Activated T-cell treated with anti-CD3 and anti-CD28 coated beads for 4 hours (primary cell): ENCODE data around the gene TSHZ1.

ENCODE experiments used
- DNase-seq: peaks from one replicate; pipeline ENCODE4 v3.0.0-alpha.2; 2020

Gene TSHZ1

GRCh38 chr18:75210274-75211001 lies at the start of gene TSHZ1:
TSS of gene TSHZ1 (plus strand) at chr18:75210797. CDS start at chr18:75211877, 1,080 bp downstream.
- peak; percentile 51 for DNase-seq

- peak; percentile 1 for DNase-seq
Measured at GRCh38 chr18:75161256-75162028, 49.2 kb upstream of the TSHZ1 start.

- DNase-seq: no peak
Measured at GRCh38 chr18:75162467-75162866, 48.1 kb upstream of the TSHZ1 start.

- DNase-seq: no peak
Measured at GRCh38 chr18:75162978-75163377, 47.6 kb upstream of the TSHZ1 start.

GRCh38 chr18:75163736-75164135 lies 46.9 kb upstream of the TSHZ1 start:
- no peak for DNase-seq

GRCh38 chr18:75164479-75164878 lies 46.1 kb upstream of the TSHZ1 start:
- no peak for DNase-seq

- no peak for DNase-seq
Measured at GRCh38 chr18:75165926-75166325, 44.7 kb upstream of the TSHZ1 start.

GRCh38 chr18:75167137-75167536 lies 43.5 kb upstream of the TSHZ1 start:
- DNase-seq: no peak

GRCh38 chr18:75167759-75168618 lies 42.6 kb upstream of the TSHZ1 start:
- no peak for DNase-seq

- DNase-seq: no peak
Measured at GRCh38 chr18:75168619-75169018, 42.0 kb upstream of the TSHZ1 start.

- DNase-seq: no peak
Measured at GRCh38 chr18:75169411-75169810, 41.2 kb upstream of the TSHZ1 start.

GRCh38 chr18:75170022-75170789 lies 40.4 kb upstream of the TSHZ1 start:
- DNase-seq: no peak

GRCh38 chr18:75170916-75171315 lies 39.7 kb upstream of the TSHZ1 start:
- DNase-seq: no peak

GRCh38 chr18:75172299-75173124 lies 38.1 kb upstream of the TSHZ1 start:
- DNase-seq: no peak

GRCh38 chr18:75173125-75173432 lies 37.5 kb upstream of the TSHZ1 start:
- DNase-seq: no peak

- DNase-seq: no peak
Measured at GRCh38 chr18:75173738-75174137, 36.9 kb upstream of the TSHZ1 start.

- DNase-seq: no peak
Measured at GRCh38 chr18:75176849-75177248, 33.7 kb upstream of the TSHZ1 start.

- DNase-seq: no peak
Measured at GRCh38 chr18:75178376-75178775, 32.2 kb upstream of the TSHZ1 start.

GRCh38 chr18:75179819-75180600 lies 30.6 kb upstream of the TSHZ1 start:
- DNase-seq: no peak

- DNase-seq: no peak
Measured at GRCh38 chr18:75183524-75183923, 27.1 kb upstream of the TSHZ1 start.

- no peak for DNase-seq
Measured at GRCh38 chr18:75183973-75184493, 26.6 kb upstream of the TSHZ1 start.
